CD14-positive monocyte (primary cell): Measurements from ENCODE around the gene CTBP2. TPM values are rescaled to one million over a fixed set of nuclear protein-coding genes. Genes with fewer than 3 reads are reported as not detected.
A peak's percentile ranks its signal among the peaks of the same experiment; 100 is the strongest.

Experiments
- DNase-seq, 3 donors: peaks; one replicate each; pipeline ENCODE4 v3.0.0-alpha.2; 2011 to 2022
- H2AFZ ChIP-seq: 2 replicates; pipeline ENCODE4 v1.6.0; 2012; ENCODE audit warnings: mild to moderate bottlenecking, low read depth, low read length, inconsistent platforms; ENCODE audit not compliant: insufficient read depth, poor library complexity, severe bottlenecking
- H3K27ac ChIP-seq, 2 donors: 1 replicate in 1 of 2; 2 replicates in 1 of 2; pipeline ENCODE4 v1.5.1; 2012 to 2013; ENCODE audit warnings: low read length in 2 of 2, control low read depth in 1 of 2, inconsistent platforms in 1 of 2, low read depth in 1 of 2, mild to moderate bottlenecking in 1 of 2
- H3K27me3 ChIP-seq, 2 donors: one replicate each; pipeline versions ENCODE4 v1.6.0 to v1.6.1; 2011 to 2013; ENCODE audit warnings: low read length in 2 of 2; ENCODE audit not compliant: control insufficient read depth in 2 of 2, insufficient read depth in 2 of 2
- H3K36me3 ChIP-seq, 2 donors: replicated peaks in 1 of 2; 1 replicate in 1 of 2; 2 replicates in 1 of 2; pipeline versions ENCODE4 v1.5.1 to v1.6.1; 2012 to 2013; ENCODE audit warnings: low read length in 2 of 2, control low read depth in 1 of 2, inconsistent platforms in 1 of 2, mild to moderate bottlenecking in 1 of 2; ENCODE audit not compliant: insufficient read depth in 2 of 2, control insufficient read depth in 1 of 2
- H3K4me1 ChIP-seq, 2 donors: 1 replicate in 1 of 2; 2 replicates in 1 of 2; pipeline versions ENCODE4 v1.5.1 to v1.6.1; 2012 to 2013; ENCODE audit warnings: low read length in 2 of 2, control low read depth in 1 of 2, inconsistent platforms in 1 of 2, mild to moderate bottlenecking in 1 of 2, moderate library complexity in 1 of 2; ENCODE audit not compliant: insufficient read depth in 2 of 2, control insufficient read depth in 1 of 2
- H3K4me2 ChIP-seq: replicated peaks from 2 replicates; pipeline ENCODE3; 2012; ENCODE audit warnings: low read length, moderate library complexity, mild to moderate bottlenecking; ENCODE audit not compliant: poor library complexity, severe bottlenecking; ENCODE audit errors: extremely low read depth
- H3K4me3 ChIP-seq, 3 experiments: fragments of 200-600 bp in 1 of 3; sonication (generic) in 1 of 3; replicated peaks in 1 of 3; 1 replicate in 2 of 3; 2 replicates in 1 of 3; pipeline ENCODE4 v1.5.1; 2011 to 2013; ENCODE audit warnings: low read length in 3 of 3, mild to moderate bottlenecking in 3 of 3, control low read depth in 2 of 3, low read depth in 2 of 3, inconsistent platforms in 1 of 3, moderate library complexity in 1 of 3
- H3K79me2 ChIP-seq: 2 replicates; pipeline ENCODE4 v1.6.0; 2012; ENCODE audit warnings: mild to moderate bottlenecking, control low read depth, inconsistent platforms, low read length, moderate library complexity; ENCODE audit not compliant: insufficient read depth
- H3K9ac ChIP-seq: 2 replicates; pipeline ENCODE4 v1.6.0; 2017; ENCODE audit warnings: low read length, mild to moderate bottlenecking; ENCODE audit not compliant: insufficient read depth, poor library complexity, severe bottlenecking
- H3K9me3 ChIP-seq, 2 donors: replicated peaks in 1 of 2; 1 replicate in 1 of 2; 2 replicates in 1 of 2; pipeline versions ENCODE4 v1.5.1 to v1.6.1; 2012 to 2013; ENCODE audit warnings: low read length in 2 of 2, control low read depth in 1 of 2; ENCODE audit not compliant: control insufficient read depth in 1 of 2, insufficient read depth in 1 of 2
- H4K20me1 ChIP-seq: 2 replicates; pipeline ENCODE4 v1.6.0; 2012; ENCODE audit warnings: mild to moderate bottlenecking, low read length, control low read depth, moderate library complexity; ENCODE audit not compliant: insufficient read depth
- H3K27ac Mint-ChIP-seq, 7 donors: one replicate each; pipeline ENCODE4 v1.8.0; 2020; ENCODE audit warnings: mild to moderate bottlenecking in 7 of 7, mixed read lengths in 7 of 7, moderate library complexity in 6 of 7, inconsistent platforms in 2 of 7
- H3K27me3 Mint-ChIP-seq, 3 donors: one replicate each; pipeline ENCODE4 v1.8.0; 2021 to 2022; ENCODE audit warnings: low read depth in 3 of 3, mild to moderate bottlenecking in 3 of 3, mixed read lengths in 3 of 3, moderate library complexity in 3 of 3, inconsistent platforms in 1 of 3
- H3K36me3 Mint-ChIP-seq, 2 donors: one replicate each; pipeline ENCODE4 v1.8.0; 2020; ENCODE audit warnings: mixed read lengths in 2 of 2, inconsistent platforms in 1 of 2, mild to moderate bottlenecking in 1 of 2
- H3K4me1 Mint-ChIP-seq: one replicate; pipeline ENCODE4 v1.8.0; 2020; ENCODE audit warnings: mild to moderate bottlenecking, mixed read lengths
- H3K4me3 Mint-ChIP-seq, 2 donors: one replicate each; pipeline ENCODE4 v1.8.0; 2020; ENCODE audit warnings: mild to moderate bottlenecking in 2 of 2, mixed read lengths in 2 of 2, moderate library complexity in 1 of 2
- H3K9me3 Mint-ChIP-seq, 7 donors: one replicate each; pipeline ENCODE4 v1.8.0; 2020 to 2022; ENCODE audit warnings: mixed read lengths in 7 of 7, mild to moderate bottlenecking in 6 of 7, moderate library complexity in 6 of 7, inconsistent platforms in 2 of 7
- WGBS: methylation state at CpG from one replicate; pipeline ENCODE4 v1.1.5; 2013; ENCODE audit warnings: missing lambda C conversion rate; ENCODE audit not compliant: insufficient coverage; 5-methylcytosine and 5-hydroxymethylcytosine counted together
- intact Hi-C, 2 donors: fragments of 100-400 bp; cut with micrococcal nuclease; formaldehyde crosslinking; loops; one replicate each; pipeline versions ENCODE4 v1.15.0 to v1.15.1; 2023
- polyA plus RNA-seq, 3 donors: library from polyadenylated mRNA; depleted of rRNA in 1 of 3; unstranded in 2 of 3; stranded (reverse) in 1 of 3; fragments of 300-500 nt in 2 of 3; fragments of >200 nt in 1 of 3; fragmentation: Illumina TruSeq in 2 of 3; gene quantifications; 1 replicate in 2 of 3; 2 replicates in 1 of 3; pipeline ENCODE4 v1.2.3, GENCODE V29; 2012 to 2021
- TF ChIP-seq, protein P1 (sequence below): fragments of 200-600 bp; IDR thresholded peaks from one replicate; pipeline ENCODE4 v1.8.0; 2022; ENCODE audit warnings: antibody characterized with exemption, mild to moderate bottlenecking

Gene CTBP2
- polyA plus RNA-seq, 3 donors: 40.9 to 87.1 (median 41.1) TPM

DNA sequence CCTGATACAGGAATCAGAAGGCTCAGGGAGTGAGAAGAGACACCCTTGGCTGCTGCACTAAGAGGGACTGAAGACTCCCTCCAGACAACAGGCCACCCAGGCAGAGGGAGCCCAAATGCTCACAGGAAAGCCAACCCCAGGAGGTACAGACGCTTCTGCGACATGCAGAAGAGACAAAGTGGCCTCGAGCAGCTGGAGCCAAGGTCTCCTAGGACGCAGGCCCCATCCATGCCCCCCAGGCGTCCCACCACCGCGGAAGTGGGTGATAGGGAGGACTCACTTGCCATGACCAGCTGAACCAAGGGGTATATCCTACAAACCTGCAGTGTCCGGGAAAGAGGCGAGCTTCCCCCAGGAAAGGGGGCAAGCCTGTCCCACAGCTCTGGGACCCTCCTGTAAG lies 56.9 kb downstream of the CTBP2 start:
- Histone ChIP-seq H3K4me3 (no peak overlapping the region), H3K79me2 (peaks cover 100% of the 10 kb centered on the region), H3K9me3 (peaks cover 0 to 3% of the 10 kb centered on the region in 2 donors), H3K36me3 (peaks cover 18 to 68% of the 10 kb centered on the region in 2 donors), H3K27ac (peak overlapping the region in 1 of 2 donors; percentile 67), H4K20me1 (peaks cover 100% of the 10 kb centered on the region), H3K4me1 (peaks cover 21 to 22% of the 10 kb centered on the region in 2 donors), H2AFZ (no peak overlapping the region), H3K27me3 (no peaks in the 10 kb centered on the region), H3K4me2 (no peak overlapping the region), H3K9ac (no peak overlapping the region)
- peaks cover 0 to 3% (median 0%) of the 10 kb centered on the region in 3 donors for H3K27me3 Mint-ChIP-seq
- H3K4me3 Mint-ChIP-seq: no peak overlapping the region
- H3K9me3 Mint-ChIP-seq: peaks cover 0 to 6% (median 2%) of the 10 kb centered on the region in 7 donors
- peaks cover 43 to 62% of the 10 kb centered on the region in 2 donors for H3K36me3 Mint-ChIP-seq
- peak overlapping the region in 6 of 7 donors; percentile 39 to 79 (median 50) for H3K27ac Mint-ChIP-seq
- no peak for DNase-seq
- peaks cover 33% of the 10 kb centered on the region for H3K4me1 Mint-ChIP-seq
- 97% methylated on average over 5 of the region's 9 CpGs for WGBS
- TF ChIP-seq, protein P1, sequence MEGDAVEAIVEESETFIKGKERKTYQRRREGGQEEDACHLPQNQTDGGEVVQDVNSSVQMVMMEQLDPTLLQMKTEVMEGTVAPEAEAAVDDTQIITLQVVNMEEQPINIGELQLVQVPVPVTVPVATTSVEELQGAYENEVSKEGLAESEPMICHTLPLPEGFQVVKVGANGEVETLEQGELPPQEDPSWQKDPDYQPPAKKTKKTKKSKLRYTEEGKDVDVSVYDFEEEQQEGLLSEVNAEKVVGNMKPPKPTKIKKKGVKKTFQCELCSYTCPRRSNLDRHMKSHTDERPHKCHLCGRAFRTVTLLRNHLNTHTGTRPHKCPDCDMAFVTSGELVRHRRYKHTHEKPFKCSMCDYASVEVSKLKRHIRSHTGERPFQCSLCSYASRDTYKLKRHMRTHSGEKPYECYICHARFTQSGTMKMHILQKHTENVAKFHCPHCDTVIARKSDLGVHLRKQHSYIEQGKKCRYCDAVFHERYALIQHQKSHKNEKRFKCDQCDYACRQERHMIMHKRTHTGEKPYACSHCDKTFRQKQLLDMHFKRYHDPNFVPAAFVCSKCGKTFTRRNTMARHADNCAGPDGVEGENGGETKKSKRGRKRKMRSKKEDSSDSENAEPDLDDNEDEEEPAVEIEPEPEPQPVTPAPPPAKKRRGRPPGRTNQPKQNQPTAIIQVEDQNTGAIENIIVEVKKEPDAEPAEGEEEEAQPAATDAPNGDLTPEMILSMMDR: no peak
- intact Hi-C loops: no loop called here

DNA sequence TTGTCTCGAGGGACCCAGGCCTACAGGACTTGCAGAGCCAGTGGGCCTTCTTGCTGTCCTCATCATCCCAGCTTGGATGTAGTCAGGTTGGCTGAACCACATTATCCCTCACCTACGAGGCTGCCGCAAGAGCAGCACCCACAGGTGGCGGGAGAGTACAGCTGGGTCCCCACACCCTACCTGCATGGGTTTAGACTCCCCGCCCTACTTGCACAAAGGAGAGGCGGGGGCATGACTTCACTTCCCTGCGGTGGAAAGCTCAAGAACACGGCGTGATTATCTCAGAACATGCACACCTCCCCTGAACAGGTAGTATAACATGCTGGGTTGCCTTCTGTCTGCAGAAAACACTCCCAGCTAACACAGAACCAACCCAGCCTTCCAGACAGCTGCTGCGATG lies 57.5 kb downstream of the CTBP2 start:
- peaks cover 100% of the 10 kb centered on the region for H3K79me2 ChIP-seq
- H3K9ac ChIP-seq: no peak overlapping the region
- Mint-ChIP-seq H3K27ac (peak overlapping the region; percentile 22 to 83 (median 53)), H3K4me1 (peaks cover 33% of the 10 kb centered on the region), H3K9me3 (peaks cover 0 to 1% (median 0%) of the 10 kb centered on the region in 7 donors), H3K27me3 (peaks cover 0 to 3% (median 0%) of the 10 kb centered on the region in 3 donors), H3K4me3 (no peak overlapping the region), H3K36me3 (peaks cover 39 to 62% of the 10 kb centered on the region in 2 donors)
- no peaks in the 10 kb centered on the region for H3K9me3 ChIP-seq
- H2AFZ ChIP-seq: no peak overlapping the region
- H3K4me3 ChIP-seq: no peak overlapping the region
- no peak overlapping the region for H3K4me2 ChIP-seq
- H3K4me1 ChIP-seq: peaks cover 21 to 22% of the 10 kb centered on the region in 2 donors
- intact Hi-C loops: no loop called here
- no peaks in the 10 kb centered on the region for H3K27me3 ChIP-seq
- 89% methylated on average over 9 of the region's 10 CpGs for WGBS
- H3K36me3 ChIP-seq: peaks cover 14 to 68% of the 10 kb centered on the region in 2 donors
- peak overlapping the region; percentile 0 to 67 for H3K27ac ChIP-seq
- peaks cover 100% of the 10 kb centered on the region for H4K20me1 ChIP-seq
- TF ChIP-seq, protein P1: no peak
- DNase-seq: no peak
